ENCODE data around the gene DHRS3. TPM values are rescaled to one million over a fixed set of nuclear protein-coding genes. Genes with fewer than 3 reads are reported as not detected.

The DHRS3 gene
- polyA plus RNA-seq, 1 of the 3 experiments (the other 2 are of a cell fraction): 44.8 TPM

- Histone ChIP-seq H3K9me3 (no peaks in the 10 kb centered on the region), H3K4me3 (ENCODE audit: low read depth in 2 of 2, low read length in 1 of 2) (no peak overlapping the region), H3K36me3 (replicated peaks in 1 of 2; ENCODE audit: control insufficient read depth in 1 of 2, insufficient read depth in 2 of 2, low read length in 1 of 2) (peaks cover 0 to 3% of the 10 kb centered on the region in 2 experiments), H4K20me1 (ENCODE audit: insufficient read depth) (no peaks in the 10 kb centered on the region), H2AFZ (ENCODE audit: low read depth) (no peak overlapping the region), H3K79me2 (ENCODE audit: insufficient read depth) (no peaks in the 10 kb centered on the region), H3F3A (replicated peaks; ENCODE audit: insufficient read depth) (no peaks in the 10 kb centered on the region), H3K9ac (no peak overlapping the region), H3K27ac (ENCODE audit: low read depth in 2 of 2, low read length in 1 of 2) (no peak overlapping the region), H3K9me2 (no peaks in the 10 kb centered on the region), H3K4me2 (no peak overlapping the region), H3K27me3 (ENCODE audit: insufficient read depth) (no peaks in the 10 kb centered on the region), H3K4me1 (ENCODE audit: control insufficient read depth in 1 of 2, insufficient read depth in 2 of 2, low read depth in 1 of 2, low read length in 1 of 2) (peaks cover 0 to 5% of the 10 kb centered on the region in 2 experiments; a peak in 1 of 4 replicates)
- ChIA-PET POLR2A (no interaction called here), CTCF (interaction anchor here (1.2 kb wide), 1 partner anchor 7 kb away, joined by 4 read pairs; no protein-coding TSS in a partner anchor)
- WGBS (ENCODE audit: low lambda C conversion rate): 100% methylated on average over 2 of the region's 6 CpGs
- DNase-seq: no peak
- no peak for TF ChIP-seq RFX5 (IDR thresholded peaks at IDR 0.05; ENCODE audit: low read length)
- TF ChIP-seq ELF1 (IDR thresholded peaks at IDR 0.05): no peak
- TF ChIP-seq JUND (IDR thresholded peaks at IDR 0.05): no peak
- TF ChIP-seq USF2 (IDR thresholded peaks at IDR 0.05; ENCODE audit: borderline replicate concordance, low read depth, low read length): no peak
- TF ChIP-seq PBX3 (IDR thresholded peaks at IDR 0.05): no peak
- no peak for TF ChIP-seq MEF2A (IDR thresholded peaks at IDR 0.05; ENCODE audit: borderline replicate concordance, low read depth)
- TF ChIP-seq RCOR1 (IDR thresholded peaks at IDR 0.05; ENCODE audit: low read length): no peak
Observed at GRCh38 chr1:12584900-12585525, 33.0 kb downstream of the DHRS3 start.

- ChIA-PET CTCF (no interaction called here), POLR2A (no interaction called here)
- no peak overlapping the region for H3K4me3 ChIP-seq (ENCODE audit: low read depth in 2 of 2, low read length in 1 of 2)
- no peaks in the 10 kb centered on the region for H3F3A ChIP-seq (replicated peaks; ENCODE audit: insufficient read depth)
- no peak for TF ChIP-seq POLR2AphosphoS5 (IDR thresholded peaks at IDR 0.05; ENCODE audit: low read depth, low read length)
- TF ChIP-seq RAD21 (IDR thresholded peaks at IDR 0.05; ENCODE audit: low read length): no peak
- no peak for TF ChIP-seq GATA2 (CRISPR knock-in tag; IDR thresholded peaks at IDR 0.05)
- no peaks in the 10 kb centered on the region for H4K20me1 ChIP-seq (ENCODE audit: insufficient read depth)
- H3K36me3 ChIP-seq (replicated peaks in 1 of 2; ENCODE audit: control insufficient read depth in 1 of 2, insufficient read depth in 2 of 2, low read length in 1 of 2): peaks cover 0 to 8% of the 10 kb centered on the region in 2 experiments
- H3K4me1 ChIP-seq (ENCODE audit: control insufficient read depth in 1 of 2, insufficient read depth in 2 of 2, low read depth in 1 of 2, low read length in 1 of 2): peaks cover 0 to 5% of the 10 kb centered on the region in 2 experiments; a peak in 1 of 4 replicates
- no peak overlapping the region for H3K27ac ChIP-seq (ENCODE audit: low read depth in 2 of 2, low read length in 1 of 2)
- H3K9me2 ChIP-seq: no peaks in the 10 kb centered on the region
- no peak overlapping the region for H3K9ac ChIP-seq
- no peak overlapping the region for H2AFZ ChIP-seq (ENCODE audit: low read depth)
- no peaks in the 10 kb centered on the region for H3K27me3 ChIP-seq (ENCODE audit: insufficient read depth)
- no peaks in the 10 kb centered on the region for H3K79me2 ChIP-seq (ENCODE audit: insufficient read depth)
- DNase-seq: no peak
- H3K4me2 ChIP-seq: no peak overlapping the region
- H3K9me3 ChIP-seq: no peaks in the 10 kb centered on the region
Observed at GRCh38 chr1:12583484-12583883, 34.5 kb downstream of the DHRS3 start.

- no peak for DNase-seq
- 95% methylated on average over 4 of the region's 4 CpGs for WGBS (ENCODE audit: low lambda C conversion rate)
- no peaks in the 10 kb centered on the region for H4K20me1 ChIP-seq (ENCODE audit: insufficient read depth)
- no peak for TF ChIP-seq FOXM1 (IDR thresholded peaks at IDR 0.05; ENCODE audit: low read depth)
- no peak for TF ChIP-seq RAD21 (IDR thresholded peaks at IDR 0.05; ENCODE audit: low read length)
- no peak for TF ChIP-seq EZH2phosphoT487 (IDR thresholded peaks at IDR 0.05; ENCODE audit: borderline replicate concordance, low read depth)
- TF ChIP-seq FOSL2 (IDR thresholded peaks at IDR 0.05; ENCODE audit: borderline replicate concordance, low read depth): no peak
- TF ChIP-seq NRF1 (IDR thresholded peaks at IDR 0.05; ENCODE audit: low read depth, low read length): no peak
- no peak for TF ChIP-seq REST (IDR thresholded peaks at IDR 0.05; ENCODE audit: low read depth, low read length)
Observed at GRCh38 chr1:12582649-12583048, 35.4 kb downstream of the DHRS3 start.

More at GRCh38 chr1:12582649-12583048, 35.4 kb downstream of the DHRS3 start:
- Histone ChIP-seq H3F3A (replicated peaks; ENCODE audit: insufficient read depth) (no peaks in the 10 kb centered on the region), H3K4me1 (ENCODE audit: control insufficient read depth in 1 of 2, insufficient read depth in 2 of 2, low read depth in 1 of 2, low read length in 1 of 2) (peaks cover 0 to 5% of the 10 kb centered on the region in 2 experiments; a peak in 1 of 4 replicates), H3K4me2 (no peak overlapping the region), H3K79me2 (ENCODE audit: insufficient read depth) (no peaks in the 10 kb centered on the region), H3K27ac (ENCODE audit: low read depth in 2 of 2, low read length in 1 of 2) (no peak overlapping the region), H3K9me3 (no peaks in the 10 kb centered on the region), H3K27me3 (ENCODE audit: insufficient read depth) (no peaks in the 10 kb centered on the region), H3K9me2 (no peaks in the 10 kb centered on the region), H2AFZ (ENCODE audit: low read depth) (no peak overlapping the region), H3K9ac (no peak overlapping the region), H3K4me3 (ENCODE audit: low read depth in 2 of 2, low read length in 1 of 2) (no peak overlapping the region), H3K36me3 (replicated peaks in 1 of 2; ENCODE audit: control insufficient read depth in 1 of 2, insufficient read depth in 2 of 2, low read length in 1 of 2) (peaks cover 0 to 9% of the 10 kb centered on the region in 2 experiments)
- POLR2A ChIA-PET: no interaction called here
- CTCF ChIA-PET: no interaction called here
